Uterus (tissue), 2 donors: ENCODE results near the gene TOMT.
"Not testable (repeated sequence)": the region's sequence is repeated elsewhere in the genome, so short reads cannot be mapped to it uniquely, and the experiment has no call there.

ENCODE experiments used
- CTCF ChIP-seq, 4 experiments: fragments of 200-600 bp in 2 of 4; fragments of 450-650 bp in 2 of 4; sonication (generic) in 2 of 4; IDR thresholded peaks; one replicate each; pipeline ENCODE4 v1.5.1; 2016 to 2019; ENCODE audit warnings: antibody characterized with exemption in 4 of 4, mild to moderate bottlenecking in 2 of 4, moderate library complexity in 1 of 4
- POLR2A ChIP-seq, 2 donors: fragments of 450-650 bp; IDR thresholded peaks; one replicate each; pipeline ENCODE4 v1.6.1; 2016; ENCODE audit warnings: antibody characterized with exemption in 2 of 2, mild to moderate bottlenecking in 1 of 2, moderate library complexity in 1 of 2

- not testable (repeated sequence) for TF ChIP-seq POLR2A, CTCF (IDR thresholded peaks at IDR 0.05)
Measured at GRCh38 chr11:72142086-72142485, 36.4 kb downstream of the TOMT start.
